KMS-11 (cell line): ENCODE measurements around the gene GPR180.

ENCODE experiments used
- H2AFZ ChIP-seq: fragments of 200-600 bp; sonication (generic); 2 replicates; pipeline ENCODE4 v1.6.1; 2016; ENCODE audit warnings: antibody characterized with exemption, mixed run types, low read depth
- H3K27ac ChIP-seq: fragments of 200-600 bp; sonication (generic); 2 replicates; pipeline ENCODE4 v1.6.1; 2016; ENCODE audit warnings: mild to moderate bottlenecking, mixed run types
- H3K27me3 ChIP-seq: fragments of 200-600 bp; sonication (generic); 2 replicates; pipeline ENCODE4 v1.6.1; 2017; ENCODE audit warnings: mild to moderate bottlenecking, low read depth, mixed run types, moderate library complexity; ENCODE audit not compliant: insufficient read depth
- H3K36me3 ChIP-seq: fragments of 200-600 bp; sonication (generic); 2 replicates; pipeline ENCODE4 v1.6.1; 2017; ENCODE audit warnings: mild to moderate bottlenecking, mixed run types; ENCODE audit not compliant: insufficient read depth
- H3K4me1 ChIP-seq: fragments of 200-600 bp; sonication (generic); 2 replicates; pipeline ENCODE4 v1.6.1; 2016; ENCODE audit warnings: mild to moderate bottlenecking, low read depth, mixed run types; ENCODE audit not compliant: poor library complexity, severe bottlenecking
- H3K4me2 ChIP-seq: fragments of 200-600 bp; sonication (generic); 2 replicates; pipeline ENCODE4 v1.7.0; 2016; ENCODE audit warnings: mild to moderate bottlenecking, mixed run types
- H3K4me3 ChIP-seq: fragments of 200-600 bp; sonication (generic); IDR thresholded peaks from 2 replicates; pipeline ENCODE4 v1.6.1; 2017; ENCODE audit warnings: low read depth, low read length, mixed read lengths; ENCODE audit not compliant: insufficient read depth
- H3K79me2 ChIP-seq: fragments of 200-600 bp; sonication (generic); 2 replicates; pipeline ENCODE4 v1.6.1; 2016; ENCODE audit warnings: low read depth, mixed run types; ENCODE audit not compliant: insufficient read depth
- H3K9ac ChIP-seq: fragments of 200-600 bp; sonication (generic); 2 replicates; pipeline ENCODE4 v1.6.1; 2016; ENCODE audit warnings: mild to moderate bottlenecking, mixed run types
- H4K20me1 ChIP-seq: fragments of 200-600 bp; sonication (generic); 2 replicates; pipeline ENCODE4 v1.6.1; 2016; ENCODE audit warnings: mild to moderate bottlenecking, mixed run types; ENCODE audit not compliant: insufficient read depth
- TF ChIP-seq, protein P1 (sequence below): fragments of 200-600 bp; sonication (generic); conservative IDR thresholded peaks from 2 replicates; pipeline ENCODE4 v1.6.1; 2017; ENCODE audit warnings: low read depth, mild to moderate bottlenecking, antibody characterized with exemption, low read length, moderate library complexity, mixed read lengths

The GPR180 gene

DNA sequence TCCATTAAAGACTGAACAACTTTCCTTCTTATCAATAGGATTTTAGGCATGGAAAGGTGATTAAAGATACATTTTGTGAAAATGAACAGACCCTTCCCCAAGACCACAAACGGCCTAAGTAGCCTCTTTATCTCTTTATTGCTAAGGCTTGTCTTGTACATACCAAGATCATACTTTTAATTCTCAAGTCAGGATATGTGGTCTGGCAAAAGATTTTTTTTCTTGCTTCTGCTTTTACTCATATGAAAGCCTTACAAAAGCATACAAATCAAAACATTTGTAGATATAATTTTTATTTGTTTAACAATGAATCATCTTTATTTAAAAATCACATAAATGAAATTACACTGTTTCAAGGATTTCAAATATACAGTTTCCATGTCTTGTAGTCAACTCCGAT lies 41.5 kb upstream of the GPR180 start:
- no peaks in the 10 kb centered on the region for H4K20me1 ChIP-seq
- H3K9ac ChIP-seq: no peak overlapping the region
- H3K27me3 ChIP-seq: no peaks in the 10 kb centered on the region
- TF ChIP-seq, protein P1, sequence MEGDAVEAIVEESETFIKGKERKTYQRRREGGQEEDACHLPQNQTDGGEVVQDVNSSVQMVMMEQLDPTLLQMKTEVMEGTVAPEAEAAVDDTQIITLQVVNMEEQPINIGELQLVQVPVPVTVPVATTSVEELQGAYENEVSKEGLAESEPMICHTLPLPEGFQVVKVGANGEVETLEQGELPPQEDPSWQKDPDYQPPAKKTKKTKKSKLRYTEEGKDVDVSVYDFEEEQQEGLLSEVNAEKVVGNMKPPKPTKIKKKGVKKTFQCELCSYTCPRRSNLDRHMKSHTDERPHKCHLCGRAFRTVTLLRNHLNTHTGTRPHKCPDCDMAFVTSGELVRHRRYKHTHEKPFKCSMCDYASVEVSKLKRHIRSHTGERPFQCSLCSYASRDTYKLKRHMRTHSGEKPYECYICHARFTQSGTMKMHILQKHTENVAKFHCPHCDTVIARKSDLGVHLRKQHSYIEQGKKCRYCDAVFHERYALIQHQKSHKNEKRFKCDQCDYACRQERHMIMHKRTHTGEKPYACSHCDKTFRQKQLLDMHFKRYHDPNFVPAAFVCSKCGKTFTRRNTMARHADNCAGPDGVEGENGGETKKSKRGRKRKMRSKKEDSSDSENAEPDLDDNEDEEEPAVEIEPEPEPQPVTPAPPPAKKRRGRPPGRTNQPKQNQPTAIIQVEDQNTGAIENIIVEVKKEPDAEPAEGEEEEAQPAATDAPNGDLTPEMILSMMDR: no peak
- no peaks in the 10 kb centered on the region for H3K36me3 ChIP-seq
- no peaks in the 10 kb centered on the region for H3K4me1 ChIP-seq
- no peak overlapping the region for H2AFZ ChIP-seq
- H3K79me2 ChIP-seq: no peaks in the 10 kb centered on the region
- no peak overlapping the region for H3K27ac ChIP-seq
- H3K4me3 ChIP-seq: no peak overlapping the region
- no peak overlapping the region for H3K4me2 ChIP-seq

DNA sequence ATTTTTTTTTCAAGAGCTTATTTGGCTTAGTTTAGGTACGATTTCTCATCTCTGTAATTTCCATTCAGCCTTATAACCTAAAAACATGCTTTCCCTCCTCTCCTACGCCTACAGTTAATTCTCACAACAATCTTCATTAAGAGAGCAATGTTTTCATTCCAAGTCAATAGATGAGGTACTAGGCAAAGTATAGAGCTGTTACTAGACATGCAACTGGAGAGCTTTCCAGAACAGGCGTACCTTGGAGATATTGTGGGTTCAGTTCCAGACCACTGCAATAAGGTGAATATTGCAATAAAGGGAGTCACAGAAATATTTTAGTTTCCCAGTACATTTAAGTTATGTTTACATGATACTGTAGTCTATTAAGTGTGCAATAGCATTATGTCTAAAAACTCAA lies 40.5 kb upstream of the GPR180 start:
- H3K36me3 ChIP-seq: no peaks in the 10 kb centered on the region
- no peak overlapping the region for H3K4me2 ChIP-seq

DNA sequence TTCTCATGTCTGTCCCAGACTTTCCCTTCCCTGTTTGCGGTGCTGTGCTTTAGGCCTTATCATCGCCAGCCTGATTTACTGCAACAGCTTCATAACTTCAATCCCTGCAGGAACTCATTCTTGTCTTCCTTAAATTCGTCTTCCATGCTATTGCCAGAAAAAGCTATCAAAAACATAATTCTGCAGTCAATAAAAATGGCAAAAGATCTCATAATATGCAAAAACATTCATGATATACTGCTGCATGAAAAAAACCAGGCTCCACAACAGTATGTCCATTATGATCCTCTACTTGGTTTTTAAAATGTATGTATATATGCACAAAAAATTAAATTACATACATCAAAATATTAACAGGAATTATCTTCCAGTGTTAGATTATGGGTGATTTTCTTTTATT lies 34.1 kb upstream of the GPR180 start:
- Histone ChIP-seq H4K20me1 (no peaks in the 10 kb centered on the region), H3K27ac (no peak overlapping the region), H3K27me3 (no peaks in the 10 kb centered on the region), H3K4me2 (no peak overlapping the region), H3K9ac (no peak overlapping the region), H2AFZ (no peak overlapping the region), H3K36me3 (no peaks in the 10 kb centered on the region), H3K4me1 (no peaks in the 10 kb centered on the region), H3K4me3 (no peak overlapping the region), H3K79me2 (no peaks in the 10 kb centered on the region)
- TF ChIP-seq, protein P1: no peak

More for the DNA sequence above, 40.5 kb upstream of the GPR180 start:
- Histone ChIP-seq H3K4me3 (no peak overlapping the region), H4K20me1 (no peaks in the 10 kb centered on the region), H3K27ac (no peak overlapping the region), H2AFZ (no peak overlapping the region), H3K4me1 (no peaks in the 10 kb centered on the region), H3K79me2 (no peaks in the 10 kb centered on the region), H3K27me3 (no peaks in the 10 kb centered on the region), H3K9ac (no peak overlapping the region)
- TF ChIP-seq, protein P1: no peak

DNA sequence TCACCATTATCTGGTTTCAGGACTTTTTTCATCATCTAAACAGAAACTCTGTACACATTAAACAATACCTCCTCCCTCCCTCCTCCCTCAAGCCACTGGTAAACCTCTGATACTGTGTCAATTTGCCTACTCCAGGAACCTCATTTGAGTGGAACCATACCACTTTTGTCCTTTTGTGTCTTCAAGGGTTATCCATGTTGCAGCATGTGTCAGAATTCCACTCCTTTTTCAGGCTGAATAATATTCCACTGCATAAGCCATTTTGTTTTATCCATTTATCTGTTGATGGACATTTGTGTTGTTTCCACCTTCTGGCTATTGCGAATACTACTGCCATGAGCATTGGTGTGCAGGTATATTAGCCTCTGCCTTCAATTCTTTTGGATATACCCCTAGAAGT lies 33.2 kb upstream of the GPR180 start:
- Histone ChIP-seq H4K20me1 (no peaks in the 10 kb centered on the region), H2AFZ (no peak overlapping the region), H3K79me2 (no peaks in the 10 kb centered on the region), H3K27ac (no peak overlapping the region), H3K27me3 (no peaks in the 10 kb centered on the region), H3K9ac (no peak overlapping the region), H3K4me1 (no peaks in the 10 kb centered on the region), H3K4me2 (no peak overlapping the region), H3K4me3 (no peak overlapping the region), H3K36me3 (no peaks in the 10 kb centered on the region)
- TF ChIP-seq, protein P1: no peak
